GM18867 (cell line): Measurements from ENCODE around the gene PAK5.

ENCODE experiments used
- ATAC-seq: cut with Tn5 transposase; IDR thresholded peaks from one replicate; pipeline ENCODE4 v1.9.1; 2021; ENCODE audit warnings: mild to moderate bottlenecking, moderate library complexity; ENCODE audit not compliant: unreplicated experiment

Gene PAK5

GRCh38 chr20:9792674-9793073 lies 46.2 kb downstream of the PAK5 start:
- ATAC-seq = no peak

GRCh38 chr20:9789131-9789530 lies 49.7 kb downstream of the PAK5 start:
- no peak for ATAC-seq

GRCh38 chr20:9775176-9775575 lies 63.7 kb downstream of the PAK5 start:
- ATAC-seq = no peak

GRCh38 chr20:9769954-9770353 lies 68.9 kb downstream of the PAK5 start:
- ATAC-seq = no peak

- no peak for ATAC-seq
Observed at GRCh38 chr20:9761476-9761875, 77.4 kb downstream of the PAK5 start.

GRCh38 chr20:9759392-9759791 lies 79.5 kb downstream of the PAK5 start:
- no peak for ATAC-seq

- no peak for ATAC-seq
Observed at GRCh38 chr20:9758752-9759151, 80.1 kb downstream of the PAK5 start.

GRCh38 chr20:9756660-9757059 lies 82.2 kb downstream of the PAK5 start:
- no peak for ATAC-seq

GRCh38 chr20:9755301-9755700 lies 83.6 kb downstream of the PAK5 start:
- no peak for ATAC-seq

GRCh38 chr20:9744551-9744950 lies 94.3 kb downstream of the PAK5 start:
- ATAC-seq = peak; percentile 80

GRCh38 chr20:9743871-9744270 lies 95.0 kb downstream of the PAK5 start:
- no peak for ATAC-seq

- no peak for ATAC-seq
Observed at GRCh38 chr20:9742821-9743220, 96.1 kb downstream of the PAK5 start.

- ATAC-seq = no peak
Observed at GRCh38 chr20:9741996-9742395, 96.9 kb downstream of the PAK5 start.

GRCh38 chr20:9740486-9740885 lies 98.4 kb downstream of the PAK5 start:
- ATAC-seq = no peak

GRCh38 chr20:9739991-9740390 lies 98.9 kb downstream of the PAK5 start:
- ATAC-seq = no peak

- no peak for ATAC-seq
Observed at GRCh38 chr20:9736373-9736772, 102.5 kb downstream of the PAK5 start.

GRCh38 chr20:9723501-9724202 lies 115.2 kb downstream of the PAK5 start:
- ATAC-seq = no peak

- ATAC-seq = no peak
Observed at GRCh38 chr20:9711872-9712271, 127.0 kb downstream of the PAK5 start.

- no peak for ATAC-seq
Observed at GRCh38 chr20:9710685-9711084, 128.2 kb downstream of the PAK5 start.

- ATAC-seq = no peak
Observed at GRCh38 chr20:9705722-9706476, 133.0 kb downstream of the PAK5 start.

- no peak for ATAC-seq
Observed at GRCh38 chr20:9699181-9699580, 139.7 kb downstream of the PAK5 start.

GRCh38 chr20:9689041-9689440 lies 149.8 kb downstream of the PAK5 start:
- no peak for ATAC-seq

GRCh38 chr20:9686866-9687265 lies 152.0 kb downstream of the PAK5 start:
- ATAC-seq = no peak
